Measurements from ENCODE around the gene PMIS2. TPM values are rescaled to one million over a fixed set of nuclear protein-coding genes. Genes with fewer than 3 reads are reported as not detected.

PMIS2 gene
- total RNA-seq, 1 experiment from 2014 or later: not detected

GRCh38 chr19:35577918-35578317, 8.1 kb upstream of the PMIS2 start:
- Histone ChIP-seq H3K4me3 (ENCODE audit: low read depth in 2 of 2, low read length in 2 of 2) (no peak overlapping the region), H3K27ac (ENCODE audit: low read length) (no peak overlapping the region), H3K4me1 (ENCODE audit: control insufficient read depth, insufficient read depth, low read length) (no peaks in the 10 kb centered on the region), H3K9me3 (ENCODE audit: control insufficient read depth, insufficient read depth, low read depth, low read length) (0 out of 2 replicates have a peak, but pooled peaks cover 7% of the 10 kb centered on the region), H3K27me3 (ENCODE audit: control insufficient read depth, insufficient read depth, low read length) (0 out of 2 replicates have a peak, but pooled peaks cover 3% of the 10 kb centered on the region), H3K36me3 (ENCODE audit: control insufficient read depth, insufficient read depth, low read length) (no peaks in the 10 kb centered on the region)
- CTCF ChIA-PET: no interaction called here
- POLR2A ChIA-PET: no interaction called here
- BruUV-seq (replicated peaks): no TSS peak
- ATAC-seq: no peak
- in situ Hi-C loops (cut with HindIII; ENCODE audit: low pct_unique_long_range_greater_than_20kb, low sequenced_read_pairs) (no loop called here), intact Hi-C loops (cut with micrococcal nuclease; ENCODE audit: unreplicated experiment) (no loop called here)
- no peak for DNase-seq (ENCODE audit: low read depth, low spot score)
- TF ChIP-seq POLR2AphosphoS5 (IDR thresholded peaks at IDR 0.05; ENCODE audit: low read depth, low read length): no peak
- TF ChIP-seq SIN3A (IDR thresholded peaks at IDR 0.05; ENCODE audit: borderline replicate concordance, insufficient read depth, low read depth, low read length): no peak
- TF ChIP-seq TCF7L2 (IDR thresholded peaks at IDR 0.05; ENCODE audit: low read depth, low read length): no peak
- TF ChIP-seq, protein P1, sequence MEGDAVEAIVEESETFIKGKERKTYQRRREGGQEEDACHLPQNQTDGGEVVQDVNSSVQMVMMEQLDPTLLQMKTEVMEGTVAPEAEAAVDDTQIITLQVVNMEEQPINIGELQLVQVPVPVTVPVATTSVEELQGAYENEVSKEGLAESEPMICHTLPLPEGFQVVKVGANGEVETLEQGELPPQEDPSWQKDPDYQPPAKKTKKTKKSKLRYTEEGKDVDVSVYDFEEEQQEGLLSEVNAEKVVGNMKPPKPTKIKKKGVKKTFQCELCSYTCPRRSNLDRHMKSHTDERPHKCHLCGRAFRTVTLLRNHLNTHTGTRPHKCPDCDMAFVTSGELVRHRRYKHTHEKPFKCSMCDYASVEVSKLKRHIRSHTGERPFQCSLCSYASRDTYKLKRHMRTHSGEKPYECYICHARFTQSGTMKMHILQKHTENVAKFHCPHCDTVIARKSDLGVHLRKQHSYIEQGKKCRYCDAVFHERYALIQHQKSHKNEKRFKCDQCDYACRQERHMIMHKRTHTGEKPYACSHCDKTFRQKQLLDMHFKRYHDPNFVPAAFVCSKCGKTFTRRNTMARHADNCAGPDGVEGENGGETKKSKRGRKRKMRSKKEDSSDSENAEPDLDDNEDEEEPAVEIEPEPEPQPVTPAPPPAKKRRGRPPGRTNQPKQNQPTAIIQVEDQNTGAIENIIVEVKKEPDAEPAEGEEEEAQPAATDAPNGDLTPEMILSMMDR (IDR thresholded peaks at IDR 0.05): no peak
- TF ChIP-seq, protein P2, sequence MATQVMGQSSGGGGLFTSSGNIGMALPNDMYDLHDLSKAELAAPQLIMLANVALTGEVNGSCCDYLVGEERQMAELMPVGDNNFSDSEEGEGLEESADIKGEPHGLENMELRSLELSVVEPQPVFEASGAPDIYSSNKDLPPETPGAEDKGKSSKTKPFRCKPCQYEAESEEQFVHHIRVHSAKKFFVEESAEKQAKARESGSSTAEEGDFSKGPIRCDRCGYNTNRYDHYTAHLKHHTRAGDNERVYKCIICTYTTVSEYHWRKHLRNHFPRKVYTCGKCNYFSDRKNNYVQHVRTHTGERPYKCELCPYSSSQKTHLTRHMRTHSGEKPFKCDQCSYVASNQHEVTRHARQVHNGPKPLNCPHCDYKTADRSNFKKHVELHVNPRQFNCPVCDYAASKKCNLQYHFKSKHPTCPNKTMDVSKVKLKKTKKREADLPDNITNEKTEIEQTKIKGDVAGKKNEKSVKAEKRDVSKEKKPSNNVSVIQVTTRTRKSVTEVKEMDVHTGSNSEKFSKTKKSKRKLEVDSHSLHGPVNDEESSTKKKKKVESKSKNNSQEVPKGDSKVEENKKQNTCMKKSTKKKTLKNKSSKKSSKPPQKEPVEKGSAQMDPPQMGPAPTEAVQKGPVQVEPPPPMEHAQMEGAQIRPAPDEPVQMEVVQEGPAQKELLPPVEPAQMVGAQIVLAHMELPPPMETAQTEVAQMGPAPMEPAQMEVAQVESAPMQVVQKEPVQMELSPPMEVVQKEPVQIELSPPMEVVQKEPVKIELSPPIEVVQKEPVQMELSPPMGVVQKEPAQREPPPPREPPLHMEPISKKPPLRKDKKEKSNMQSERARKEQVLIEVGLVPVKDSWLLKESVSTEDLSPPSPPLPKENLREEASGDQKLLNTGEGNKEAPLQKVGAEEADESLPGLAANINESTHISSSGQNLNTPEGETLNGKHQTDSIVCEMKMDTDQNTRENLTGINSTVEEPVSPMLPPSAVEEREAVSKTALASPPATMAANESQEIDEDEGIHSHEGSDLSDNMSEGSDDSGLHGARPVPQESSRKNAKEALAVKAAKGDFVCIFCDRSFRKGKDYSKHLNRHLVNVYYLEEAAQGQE (IDR thresholded peaks at IDR 0.05; ENCODE audit: insufficient read depth in 1 of 2, low read depth in 2 of 2, low read length in 1 of 2): no peak

- no peak for ATAC-seq
- H3K27me3 ChIP-seq (ENCODE audit: control insufficient read depth, insufficient read depth, low read length): 0 out of 2 replicates have a peak, but pooled peaks cover 3% of the 10 kb centered on the region
- intact Hi-C loops (cut with micrococcal nuclease; ENCODE audit: unreplicated experiment) (no loop called here), in situ Hi-C loops (cut with HindIII; ENCODE audit: low pct_unique_long_range_greater_than_20kb, low sequenced_read_pairs) (no loop called here)
- no peaks in the 10 kb centered on the region for H3K4me1 ChIP-seq (ENCODE audit: control insufficient read depth, insufficient read depth, low read length)
- TF ChIP-seq POLR2AphosphoS5 (IDR thresholded peaks at IDR 0.05; ENCODE audit: low read depth, low read length) (no peak), TCF7L2 (IDR thresholded peaks at IDR 0.05; ENCODE audit: low read depth, low read length) (no peak), SIN3A (IDR thresholded peaks at IDR 0.05; ENCODE audit: borderline replicate concordance, insufficient read depth, low read depth, low read length) (no peak)
- TF ChIP-seq, protein P2 (IDR thresholded peaks at IDR 0.05; ENCODE audit: insufficient read depth in 1 of 2, low read depth in 2 of 2, low read length in 1 of 2): no peak
- TF ChIP-seq, protein P1 (IDR thresholded peaks at IDR 0.05): no peak
- H3K4me3 ChIP-seq (ENCODE audit: low read depth in 2 of 2, low read length in 2 of 2): no peak overlapping the region
- 0 out of 2 replicates have a peak, but pooled peaks cover 7% of the 10 kb centered on the region for H3K9me3 ChIP-seq (ENCODE audit: control insufficient read depth, insufficient read depth, low read depth, low read length)
- DNase-seq (ENCODE audit: low read depth, low spot score): no peak
- BruUV-seq (replicated peaks): no TSS peak
- H3K36me3 ChIP-seq (ENCODE audit: control insufficient read depth, insufficient read depth, low read length): no peaks in the 10 kb centered on the region
- H3K27ac ChIP-seq (ENCODE audit: low read length): no peak overlapping the region
- CTCF ChIA-PET: no interaction called here
- POLR2A ChIA-PET: no interaction called here
Observed at GRCh38 chr19:35578707-35579106, 7.3 kb upstream of the PMIS2 start.

Data from Panc1 (cell line).